ENCODE results near the gene TALDO1. TPM values are rescaled to one million over a fixed set of nuclear protein-coding genes. Genes with fewer than 3 reads are reported as not detected.

TALDO1 gene
- total RNA-seq, 2 donors from 2014 or later: 60.4 to 102 TPM

GRCh38 chr11:722346-722811 lies 24.9 kb upstream of the TALDO1 start:
- peaks cover 12% of the 10 kb centered on the region for H3K4me1 Mint-ChIP-seq

DNA sequence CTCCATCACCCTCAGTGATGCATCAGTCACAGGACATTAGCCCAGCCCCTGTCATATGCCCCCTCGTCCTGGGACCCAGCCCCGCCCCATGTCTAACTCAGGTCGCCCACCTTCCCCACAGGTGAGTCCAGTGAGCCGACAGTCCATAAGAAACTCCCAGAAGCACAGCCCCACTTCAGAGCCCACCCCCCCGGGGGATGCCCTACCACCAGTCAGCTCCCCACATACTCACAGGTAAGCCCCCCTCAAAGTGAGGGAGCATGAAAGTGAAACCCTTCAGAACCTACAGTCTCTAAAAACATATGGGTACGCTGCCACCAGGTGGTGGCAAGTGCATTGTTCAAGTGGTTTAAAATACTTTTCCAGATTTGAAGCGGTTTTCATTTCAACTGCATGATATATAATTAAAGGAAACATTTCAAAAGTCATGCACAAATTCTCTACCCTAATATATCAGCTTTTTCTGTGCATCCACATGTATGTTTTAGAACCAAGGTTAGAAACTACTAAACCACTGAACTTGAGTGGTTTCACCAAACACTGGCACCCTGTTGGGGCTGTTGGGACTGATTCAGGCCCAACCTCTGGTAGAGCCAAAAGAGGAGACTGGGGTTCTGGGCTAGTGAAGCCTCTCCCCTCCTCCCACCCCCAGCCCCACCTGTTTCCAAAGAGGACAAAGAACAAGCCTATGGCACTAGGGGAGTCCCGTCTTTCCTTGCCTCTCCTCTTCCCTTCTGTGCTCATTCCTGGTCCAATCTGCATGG lies 24.0 kb upstream of the TALDO1 start:
- peaks cover 6% of the 10 kb centered on the region for H3K27me3 Mint-ChIP-seq
- H3K4me1 Mint-ChIP-seq: peaks cover 12% of the 10 kb centered on the region
- no peak for DNase-seq
- no peaks in the 10 kb centered on the region for H3K9me3 ChIP-seq (ENCODE audit: control insufficient read depth, low read length, poor library complexity, severe bottlenecking)
- peak overlapping the region; percentile 45 for H3K27ac Mint-ChIP-seq
- peaks cover 2% of the 10 kb centered on the region for H3K36me3 Mint-ChIP-seq (ENCODE audit: low read depth)
- ATAC-seq: no peak
- peak overlapping the region; percentile 87 for H3K4me3 Mint-ChIP-seq

More at GRCh38 chr11:722346-722811, 24.9 kb upstream of the TALDO1 start:
- Mint-ChIP-seq H3K27me3 (peaks cover 6% of the 10 kb centered on the region), H3K36me3 (ENCODE audit: low read depth) (peaks cover 2% of the 10 kb centered on the region), H3K4me3 (peak overlapping the region; percentile 70), H3K27ac (no peak overlapping the region)
- DNase-seq (no peak), ATAC-seq (no peak)
- no peaks in the 10 kb centered on the region for H3K9me3 ChIP-seq (ENCODE audit: control insufficient read depth, low read length, poor library complexity, severe bottlenecking)

DNA sequence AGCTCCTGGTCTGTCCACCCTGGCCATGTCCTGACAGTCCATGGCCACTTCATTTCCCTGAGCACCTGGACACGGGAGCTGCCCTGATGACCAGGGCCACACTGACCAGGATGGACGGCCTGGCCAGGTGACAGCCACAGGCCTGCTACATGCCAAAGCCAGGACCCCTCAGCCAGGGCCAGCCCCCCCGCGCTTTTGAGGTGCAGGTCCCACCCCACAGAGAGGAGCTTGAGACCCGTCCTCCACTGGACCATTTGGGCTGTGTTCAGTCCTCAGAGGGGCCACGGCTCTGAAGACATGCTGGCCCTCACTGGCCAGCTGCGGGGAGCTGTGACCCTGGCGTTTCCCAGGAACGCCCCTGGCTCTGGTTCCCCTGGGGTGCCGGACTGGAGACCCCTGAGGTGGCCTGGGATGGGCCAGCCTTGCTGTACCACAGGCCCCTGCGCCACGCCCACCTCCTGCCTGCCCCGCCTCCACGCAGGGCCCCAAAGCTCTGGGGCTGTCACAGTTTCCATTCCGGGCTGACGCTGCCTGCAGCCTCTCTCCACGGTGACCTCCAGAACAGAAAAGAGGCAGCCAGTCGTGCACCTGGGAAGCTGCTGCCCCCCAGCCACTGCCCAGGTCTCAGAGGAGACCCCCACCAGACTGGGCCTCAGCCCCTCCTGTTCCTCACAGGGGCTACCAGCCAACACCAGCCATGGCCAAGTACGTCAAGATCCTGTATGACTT lies 23.1 kb upstream of the TALDO1 start:
- no peak for DNase-seq

DNA sequence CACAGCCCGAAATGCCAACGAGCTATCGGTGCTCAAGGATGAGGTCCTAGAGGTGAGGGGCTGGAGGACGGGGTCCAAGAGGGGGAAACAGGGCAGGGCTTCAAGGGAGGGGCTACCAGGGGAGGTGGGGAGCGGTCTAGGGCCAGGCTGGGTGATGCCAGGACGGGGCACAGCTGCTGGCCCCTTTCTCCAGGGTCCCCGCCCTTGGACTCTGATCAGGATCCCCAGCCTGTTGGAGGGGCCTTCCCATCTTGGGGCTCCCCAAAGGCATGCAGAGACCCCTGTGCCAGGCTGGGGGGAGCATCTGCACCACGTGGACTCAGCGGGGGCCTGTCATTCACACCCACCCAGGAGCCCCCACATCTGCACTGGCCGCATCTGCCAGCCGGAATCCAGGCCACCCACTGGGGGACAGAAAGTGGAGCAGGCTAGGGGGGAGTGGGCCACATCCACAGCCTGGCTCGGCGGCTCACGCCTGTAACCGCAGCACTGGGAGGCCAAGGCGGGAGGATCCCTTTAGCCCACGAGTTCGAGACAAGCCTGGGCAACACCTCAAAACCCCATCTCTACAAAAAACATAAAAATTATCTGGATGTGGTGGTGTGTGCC lies 22.4 kb upstream of the TALDO1 start:
- Mint-ChIP-seq H3K27me3 (peaks cover 6% of the 10 kb centered on the region), H3K4me1 (peaks cover 12% of the 10 kb centered on the region), H3K27ac (no peak overlapping the region), H3K36me3 (ENCODE audit: low read depth) (peaks cover 2% of the 10 kb centered on the region), H3K4me3 (peak overlapping the region; percentile 86)
- H3K9me3 ChIP-seq (ENCODE audit: control insufficient read depth, low read length, poor library complexity, severe bottlenecking): no peaks in the 10 kb centered on the region
- no peak for DNase-seq
- no peak for ATAC-seq

More for the DNA sequence above, 23.1 kb upstream of the TALDO1 start:
- no peaks in the 10 kb centered on the region for H3K9me3 ChIP-seq (ENCODE audit: control insufficient read depth, low read length, poor library complexity, severe bottlenecking)
- ATAC-seq: no peak
- Mint-ChIP-seq H3K4me1 (peaks cover 12% of the 10 kb centered on the region), H3K4me3 (peak overlapping the region; percentile 28), H3K27me3 (peaks cover 6% of the 10 kb centered on the region), H3K36me3 (ENCODE audit: low read depth) (peaks cover 2% of the 10 kb centered on the region), H3K27ac (no peak overlapping the region)

DNA sequence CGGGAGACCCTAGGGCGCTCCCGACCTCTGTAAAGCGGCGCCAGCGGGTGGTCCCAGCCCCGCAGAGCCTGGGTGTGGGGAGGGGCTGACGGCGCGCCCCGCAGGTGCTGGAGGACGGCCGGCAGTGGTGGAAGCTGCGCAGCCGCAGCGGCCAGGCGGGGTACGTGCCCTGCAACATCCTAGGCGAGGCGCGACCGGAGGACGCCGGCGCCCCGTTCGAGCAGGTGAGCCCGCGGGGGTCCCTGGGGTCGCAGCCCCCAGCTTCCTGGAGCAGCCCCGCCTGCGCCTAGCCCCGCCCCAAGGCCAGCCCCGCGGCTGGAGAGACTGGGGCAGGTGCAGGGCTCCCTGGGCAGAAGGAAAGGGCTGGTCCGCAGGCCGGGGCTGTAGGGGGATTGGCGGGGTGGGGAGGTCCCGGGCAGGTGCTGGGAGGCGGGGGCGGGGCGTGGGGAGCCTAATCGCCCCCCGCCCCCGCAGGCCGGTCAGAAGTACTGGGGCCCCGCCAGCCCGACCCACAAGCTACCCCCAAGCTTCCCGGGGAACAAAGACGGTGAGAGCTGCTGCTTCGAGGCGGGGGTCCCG lies 21.6 kb upstream of the TALDO1 start:
- peak overlapping the region; percentile 86 for H3K4me3 Mint-ChIP-seq
- peaks cover 12% of the 10 kb centered on the region for H3K4me1 Mint-ChIP-seq
- peaks cover 6% of the 10 kb centered on the region for H3K27me3 Mint-ChIP-seq

DNA sequence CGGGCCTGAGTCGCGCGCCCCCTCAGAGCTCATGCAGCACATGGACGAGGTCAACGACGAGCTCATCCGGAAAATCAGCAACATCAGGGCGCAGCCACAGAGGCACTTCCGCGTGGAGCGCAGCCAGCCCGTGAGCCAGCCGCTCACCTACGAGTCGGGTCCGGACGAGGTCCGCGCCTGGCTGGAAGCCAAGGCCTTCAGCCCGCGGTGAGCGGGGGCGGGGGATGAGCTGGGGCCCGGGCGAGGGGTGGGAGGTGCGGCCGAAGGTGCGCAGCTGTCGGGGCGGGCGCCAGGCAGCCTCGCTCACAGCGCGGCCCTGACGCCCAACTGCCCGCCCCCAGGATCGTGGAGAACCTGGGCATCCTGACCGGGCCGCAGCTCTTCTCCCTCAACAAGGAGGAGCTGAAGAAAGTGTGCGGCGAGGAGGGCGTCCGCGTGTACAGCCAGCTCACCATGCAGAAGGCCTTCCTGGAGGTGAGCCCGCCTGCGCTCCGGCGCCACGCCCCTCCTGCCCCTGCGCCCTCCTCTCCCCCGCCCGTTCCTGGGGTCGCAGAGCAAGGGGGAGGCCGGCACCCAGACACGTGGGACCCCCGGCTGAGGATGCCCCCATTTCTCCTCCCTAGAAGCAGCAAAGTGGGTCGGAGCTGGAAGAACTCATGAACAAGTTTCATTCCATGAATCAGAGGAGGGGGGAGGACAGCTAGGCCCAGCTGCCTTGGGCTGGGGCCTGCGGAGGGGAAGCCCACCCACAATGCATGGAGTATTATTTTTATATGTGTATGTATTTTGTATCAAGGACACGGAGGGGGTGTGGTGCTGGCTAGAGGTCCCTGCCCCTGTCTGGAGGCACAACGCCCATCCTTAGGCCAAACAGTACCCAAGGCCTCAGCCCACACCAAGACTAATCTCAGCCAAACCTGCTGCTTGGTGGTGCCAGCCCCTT lies 20.7 kb upstream of the TALDO1 start:
- peaks cover 9% of the 10 kb centered on the region for H3K4me1 Mint-ChIP-seq
- H3K36me3 Mint-ChIP-seq (ENCODE audit: low read depth): peaks cover 2% of the 10 kb centered on the region
- DNase-seq (peak in 2 of 3 donors; percentile 41 to 43), ATAC-seq (peak; percentile 44)
- no peak overlapping the region for H3K27ac Mint-ChIP-seq
- H3K9me3 ChIP-seq (ENCODE audit: control insufficient read depth, low read length, poor library complexity, severe bottlenecking): no peaks in the 10 kb centered on the region
- peaks cover 6% of the 10 kb centered on the region for H3K27me3 Mint-ChIP-seq
- H3K4me3 Mint-ChIP-seq: peak overlapping the region; percentile 86

More for the DNA sequence above, 21.6 kb upstream of the TALDO1 start:
- H3K27ac Mint-ChIP-seq: no peak overlapping the region
- no peak for DNase-seq
- H3K9me3 ChIP-seq (ENCODE audit: control insufficient read depth, low read length, poor library complexity, severe bottlenecking): no peaks in the 10 kb centered on the region
- peaks cover 2% of the 10 kb centered on the region for H3K36me3 Mint-ChIP-seq (ENCODE audit: low read depth)
- no peak for ATAC-seq

DNA sequence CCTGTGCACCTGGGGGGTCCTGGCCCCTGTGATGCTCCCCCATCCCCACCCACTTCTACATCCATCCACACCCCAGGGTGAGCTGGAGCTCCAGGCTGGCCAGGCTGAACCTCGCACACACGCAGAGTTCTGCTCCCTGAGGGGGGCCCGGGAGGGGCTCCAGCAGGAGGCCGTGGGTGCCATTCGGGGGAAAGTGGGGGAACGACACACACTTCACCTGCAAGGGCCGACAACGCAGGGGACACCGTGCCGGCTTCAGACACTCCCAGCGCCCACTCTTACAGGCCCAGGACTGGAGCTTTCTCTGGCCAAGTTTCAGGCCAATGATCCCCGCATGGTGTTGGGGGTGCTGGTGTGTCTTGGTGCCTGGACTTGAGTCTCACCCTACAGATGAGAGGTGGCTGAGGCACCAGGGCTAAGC lies 20.0 kb upstream of the TALDO1 start:
- peaks cover 2% of the 10 kb centered on the region for H3K36me3 Mint-ChIP-seq (ENCODE audit: low read depth)
- peaks cover 8% of the 10 kb centered on the region for H3K4me1 Mint-ChIP-seq
- H3K9me3 ChIP-seq (ENCODE audit: control insufficient read depth, low read length, poor library complexity, severe bottlenecking): no peaks in the 10 kb centered on the region
- H3K27me3 Mint-ChIP-seq: peaks cover 6% of the 10 kb centered on the region
- no peak overlapping the region for H3K27ac Mint-ChIP-seq
- DNase-seq (no peak), ATAC-seq (no peak)
- peak overlapping the region; percentile 86 for H3K4me3 Mint-ChIP-seq

- H3K9me3 ChIP-seq (ENCODE audit: control insufficient read depth, low read length, poor library complexity, severe bottlenecking): no peaks in the 10 kb centered on the region
- H3K36me3 Mint-ChIP-seq (ENCODE audit: low read depth): peaks cover 1% of the 10 kb centered on the region
- peak; percentile 89 for ATAC-seq
- peaks cover 6% of the 10 kb centered on the region for H3K4me1 Mint-ChIP-seq
- H3K4me3 Mint-ChIP-seq: peak overlapping the region; percentile 36
- peak; percentile 71 to 83 (median 75) for DNase-seq
- peaks cover 3% of the 10 kb centered on the region for H3K27me3 Mint-ChIP-seq
- no peak overlapping the region for H3K27ac Mint-ChIP-seq
Measured at GRCh38 chr11:727859-728748, 19.2 kb upstream of the TALDO1 start.

DNA sequence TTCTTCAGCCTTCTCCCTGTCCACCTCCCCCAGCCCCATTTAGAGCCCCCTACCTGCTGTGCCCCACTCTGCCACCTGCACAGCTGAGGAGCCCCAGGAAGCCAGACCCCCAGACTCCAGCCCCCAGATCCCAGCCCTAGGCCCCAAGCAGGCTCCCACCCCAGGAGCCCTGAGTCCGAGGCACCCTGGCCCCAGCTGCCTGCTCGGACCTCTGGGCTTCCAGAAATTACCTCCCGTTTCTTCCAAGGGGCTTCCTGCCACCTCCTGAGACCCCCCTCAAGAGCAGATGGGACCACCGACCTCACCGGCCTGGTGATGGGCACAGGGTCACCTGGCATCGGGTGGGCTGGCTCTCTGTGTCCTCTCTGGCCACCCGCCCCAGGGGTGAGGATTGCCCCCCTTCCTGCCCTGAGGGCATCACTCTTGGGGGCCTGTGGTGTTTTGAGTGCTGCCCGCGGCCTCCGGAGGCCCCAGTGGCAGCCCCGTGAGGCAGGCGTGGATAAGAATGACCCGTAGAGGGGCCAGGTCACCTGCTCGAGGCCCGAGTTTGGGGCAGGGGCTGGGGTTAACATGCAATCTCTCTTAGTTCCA lies 18.3 kb upstream of the TALDO1 start:
- H3K4me3 Mint-ChIP-seq: peak overlapping the region; percentile 19
- H3K27me3 Mint-ChIP-seq: no peaks in the 10 kb centered on the region
- no peak overlapping the region for H3K27ac Mint-ChIP-seq
- peaks cover 3% of the 10 kb centered on the region for H3K4me1 Mint-ChIP-seq
- ATAC-seq (no peak), DNase-seq (no peak)
- no peaks in the 10 kb centered on the region for H3K36me3 Mint-ChIP-seq (ENCODE audit: low read depth)
- no peaks in the 10 kb centered on the region for H3K9me3 ChIP-seq (ENCODE audit: control insufficient read depth, low read length, poor library complexity, severe bottlenecking)

DNA sequence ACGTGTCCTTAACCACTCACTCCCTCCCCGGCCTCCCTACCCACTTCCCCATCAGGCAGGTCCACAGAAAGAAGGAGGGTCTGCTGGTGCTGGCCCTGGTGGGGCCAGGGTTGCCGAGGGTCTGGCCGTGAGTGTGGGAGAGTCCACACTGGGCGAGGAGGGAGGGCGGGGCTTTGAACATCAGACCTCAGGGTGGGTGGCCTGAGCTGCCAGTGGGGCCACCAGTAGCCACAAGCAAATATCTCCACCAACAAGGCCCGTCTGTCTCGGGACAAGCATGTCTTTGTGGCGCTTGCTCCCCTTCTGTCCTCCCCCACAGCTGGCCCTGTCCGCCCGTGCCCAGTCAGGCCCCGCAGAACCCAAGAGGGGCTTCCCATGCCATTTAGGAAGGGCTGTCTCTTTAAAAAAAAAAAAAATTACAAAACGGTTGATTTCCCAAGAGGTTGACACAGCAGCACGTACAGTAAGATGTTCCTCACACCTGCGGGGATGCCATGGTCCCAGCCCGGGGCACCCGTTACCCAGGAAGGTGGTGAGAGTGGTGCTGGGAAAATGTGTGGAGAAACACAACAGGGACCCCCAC lies 17.7 kb upstream of the TALDO1 start:
- no peak for DNase-seq
- Mint-ChIP-seq H3K27ac (no peak overlapping the region), H3K4me3 (no peak overlapping the region), H3K4me1 (peaks cover 3% of the 10 kb centered on the region), H3K36me3 (ENCODE audit: low read depth) (no peaks in the 10 kb centered on the region), H3K27me3 (no peaks in the 10 kb centered on the region)
- no peaks in the 10 kb centered on the region for H3K9me3 ChIP-seq (ENCODE audit: control insufficient read depth, low read length, poor library complexity, severe bottlenecking)
- ATAC-seq: no peak

GRCh38 chr11:733072-733471 lies 14.2 kb upstream of the TALDO1 start:
- ATAC-seq (no peak), DNase-seq (no peak)
- Mint-ChIP-seq H3K4me3 (no peak overlapping the region), H3K27me3 (no peaks in the 10 kb centered on the region), H3K4me1 (peaks cover 9% of the 10 kb centered on the region), H3K27ac (no peak overlapping the region), H3K36me3 (ENCODE audit: low read depth) (no peaks in the 10 kb centered on the region)
- no peaks in the 10 kb centered on the region for H3K9me3 ChIP-seq (ENCODE audit: control insufficient read depth, low read length, poor library complexity, severe bottlenecking)
